Muscle layer of duodenum (tissue), 2 donors: Measurements from ENCODE around the gene FSCN2.
A peak's percentile ranks its signal among the peaks of the same experiment; 100 is the strongest.

Source experiments
- H3K27ac ChIP-seq: one replicate; pipeline ENCODE4 v1.7.0; 2013; ENCODE audit warnings: mild to moderate bottlenecking, low read length
- H3K27me3 ChIP-seq: one replicate; pipeline ENCODE4 v1.7.0; 2013; ENCODE audit warnings: low read depth, mild to moderate bottlenecking, control low read depth, low read length
- H3K36me3 ChIP-seq, 2 donors: one replicate each; pipeline ENCODE4 v1.7.0; 2013; ENCODE audit warnings: low read length in 2 of 2, control low read depth in 1 of 2, mild to moderate bottlenecking in 1 of 2; ENCODE audit not compliant: insufficient read depth in 2 of 2, control insufficient read depth in 1 of 2
- H3K4me1 ChIP-seq, 2 donors: one replicate each; pipeline ENCODE4 v1.7.0; 2013; ENCODE audit warnings: low read length in 2 of 2, mild to moderate bottlenecking in 2 of 2, control low read depth in 1 of 2, moderate library complexity in 1 of 2; ENCODE audit not compliant: insufficient read depth in 2 of 2, control insufficient read depth in 1 of 2
- H3K4me3 ChIP-seq, 2 donors: one replicate each; pipeline ENCODE4 v1.7.0; 2013; ENCODE audit warnings: low read length in 2 of 2, low read depth in 1 of 2, mild to moderate bottlenecking in 1 of 2
- H3K9me3 ChIP-seq, 2 donors: one replicate each; pipeline ENCODE4 v1.7.0; 2013; ENCODE audit warnings: low read length in 2 of 2, control low read depth in 1 of 2, mild to moderate bottlenecking in 1 of 2; ENCODE audit not compliant: control insufficient read depth in 1 of 2
- donor health status: healthy.

Gene FSCN2

GRCh38 chr17:81546906-81547613, 18.9 kb downstream of the FSCN2 start:
- H3K9me3 ChIP-seq, result no peaks in the 10 kb centered on the region
- no peaks in the 10 kb centered on the region for H3K27me3 ChIP-seq
- no peak overlapping the region for H3K27ac ChIP-seq
- peaks cover 14 to 82% of the 10 kb centered on the region in 2 donors for H3K36me3 ChIP-seq
- H3K4me3 ChIP-seq, result no peak overlapping the region
- H3K4me1 ChIP-seq, result peaks cover 0 to 12% of the 10 kb centered on the region in 2 donors

- no peaks in the 10 kb centered on the region for H3K27me3 ChIP-seq
- H3K4me1 ChIP-seq, result peaks cover 0 to 12% of the 10 kb centered on the region in 2 donors
- no peak overlapping the region for H3K4me3 ChIP-seq
- H3K27ac ChIP-seq, result no peak overlapping the region
- H3K36me3 ChIP-seq, result peaks cover 14 to 78% of the 10 kb centered on the region in 2 donors
- no peaks in the 10 kb centered on the region for H3K9me3 ChIP-seq
These were observed 19.4 kb downstream of the FSCN2 start for GRCh38 chr17:81547614-81547982.

- Histone ChIP-seq H3K4me1 (peaks cover 9 to 21% of the 10 kb centered on the region in 2 donors), H3K4me3 (no peak overlapping the region), H3K27me3 (no peaks in the 10 kb centered on the region), H3K9me3 (no peaks in the 10 kb centered on the region), H3K27ac (no peak overlapping the region), H3K36me3 (peaks cover 14 to 63% of the 10 kb centered on the region in 2 donors)
These were observed 20.9 kb downstream of the FSCN2 start for GRCh38 chr17:81549031-81549557.

- no peaks in the 10 kb centered on the region for H3K9me3 ChIP-seq
- H3K4me3 ChIP-seq, result no peak overlapping the region
- peaks cover 14 to 56% of the 10 kb centered on the region in 2 donors for H3K36me3 ChIP-seq
- no peaks in the 10 kb centered on the region for H3K27me3 ChIP-seq
- H3K27ac ChIP-seq, result no peak overlapping the region
- peaks cover 9 to 21% of the 10 kb centered on the region in 2 donors for H3K4me1 ChIP-seq
These were observed 21.6 kb downstream of the FSCN2 start for GRCh38 chr17:81549826-81550225.

GRCh38 chr17:81550285-81550684, 22.1 kb downstream of the FSCN2 start:
- no peaks in the 10 kb centered on the region for H3K27me3 ChIP-seq
- H3K9me3 ChIP-seq, result no peaks in the 10 kb centered on the region
- no peak overlapping the region for H3K4me3 ChIP-seq
- H3K36me3 ChIP-seq, result peaks cover 10 to 51% of the 10 kb centered on the region in 2 donors
- peaks cover 9 to 21% of the 10 kb centered on the region in 2 donors for H3K4me1 ChIP-seq
- H3K27ac ChIP-seq, result no peak overlapping the region

- no peak overlapping the region for H3K27ac ChIP-seq
- no peaks in the 10 kb centered on the region for H3K27me3 ChIP-seq
- H3K9me3 ChIP-seq, result no peaks in the 10 kb centered on the region
- H3K4me1 ChIP-seq, result peaks cover 9 to 21% of the 10 kb centered on the region in 2 donors
- peak overlapping the region; percentile 73 to 95 for H3K4me3 ChIP-seq
- H3K36me3 ChIP-seq, result peaks cover 6 to 45% of the 10 kb centered on the region in 2 donors
These were observed 22.8 kb downstream of the FSCN2 start for GRCh38 chr17:81550830-81551457.

GRCh38 chr17:81551458-81552243, 23.5 kb downstream of the FSCN2 start:
- Histone ChIP-seq H3K4me1 (peaks cover 9 to 21% of the 10 kb centered on the region in 2 donors), H3K36me3 (peaks cover 12 to 39% of the 10 kb centered on the region in 2 donors), H3K4me3 (peak overlapping the region; percentile 73 to 95), H3K9me3 (no peaks in the 10 kb centered on the region), H3K27me3 (no peaks in the 10 kb centered on the region), H3K27ac (no peak overlapping the region)

GRCh38 chr17:81552244-81553017, 24.3 kb downstream of the FSCN2 start, which contains the start of gene FAAP100:
TSS of gene FAAP100 (minus strand) at chr17:81552353. CDS start at chr17:81552330, 23 bp downstream.
- H3K4me3 ChIP-seq, result peak within 1 kb of the TSS; percentile 73 to 95
- H3K27ac ChIP-seq, result peak within 1 kb of the TSS; percentile 39
- H3K9me3 ChIP-seq, result no peaks in the 10 kb centered on the region
- peaks cover 20 to 39% of the 10 kb centered on the region in 2 donors for H3K36me3 ChIP-seq
- no peaks in the 10 kb centered on the region for H3K27me3 ChIP-seq
- peaks cover 9 to 21% of the 10 kb centered on the region in 2 donors for H3K4me1 ChIP-seq

- H3K27me3 ChIP-seq, result no peaks in the 10 kb centered on the region
- H3K27ac ChIP-seq, result peak overlapping the region; percentile 39
- peaks cover 18 to 39% of the 10 kb centered on the region in 2 donors for H3K36me3 ChIP-seq
- H3K4me3 ChIP-seq, result peak overlapping the region; percentile 73 to 95
- H3K4me1 ChIP-seq, result peaks cover 9 to 21% of the 10 kb centered on the region in 2 donors
- H3K9me3 ChIP-seq, result no peaks in the 10 kb centered on the region
These were observed 24.9 kb downstream of the FSCN2 start for GRCh38 chr17:81553018-81553615.

GRCh38 chr17:81553616-81554181, 25.5 kb downstream of the FSCN2 start:
- no peaks in the 10 kb centered on the region for H3K9me3 ChIP-seq
- peaks cover 9 to 21% of the 10 kb centered on the region in 2 donors for H3K4me1 ChIP-seq
- no peak overlapping the region for H3K27ac ChIP-seq
- peak overlapping the region; percentile 73 to 95 for H3K4me3 ChIP-seq
- no peaks in the 10 kb centered on the region for H3K27me3 ChIP-seq
- peaks cover 16 to 41% of the 10 kb centered on the region in 2 donors for H3K36me3 ChIP-seq
